Activated CD8-positive, alpha-beta T cell treated with anti-CD3 and anti-CD28 coated beads for 36 hours (primary cell): ENCODE measurements around the gene FOXK2. TPM values are rescaled to one million over a fixed set of nuclear protein-coding genes. Genes with fewer than 3 reads are reported as not detected.

ENCODE experiments used
- ATAC-seq: fragments of 200-7000 bp; cut with Tn5 transposase; one replicate; pipeline ENCODE4 v1.10.0; 2021; ENCODE audit warnings: mild to moderate bottlenecking, moderate library complexity
- CTCF ChIA-PET: fragments of 350-600 bp; sonication (Branson Sonifier 250); formaldehyde crosslinking; loops from one replicate; lab custom pipeline; 2021; ENCODE audit warnings: antibody characterized with exemption; lab: Charles Lee
- POLR2A ChIA-PET: fragments of 350-600 bp; sonication (Branson Sonifier 250); formaldehyde crosslinking; loops from one replicate; lab custom pipeline; 2021; ENCODE audit warnings: antibody characterized with exemption; lab: Charles Lee
- DNase-seq: peaks from one replicate; pipeline ENCODE4 v3.0.0-alpha.2; 2020
- H3K27ac Mint-ChIP-seq: one replicate; pipeline ENCODE4 v1.8.0; 2021; ENCODE audit warnings: mild to moderate bottlenecking, mixed read lengths
- H3K27me3 Mint-ChIP-seq: one replicate; pipeline ENCODE4 v1.8.0; 2021; ENCODE audit warnings: mixed read lengths
- H3K36me3 Mint-ChIP-seq: one replicate; pipeline ENCODE4 v1.8.0; 2021; ENCODE audit warnings: low read depth, mixed read lengths
- H3K4me1 Mint-ChIP-seq: one replicate; pipeline ENCODE4 v1.8.0; 2021; ENCODE audit warnings: low read depth, mixed read lengths
- H3K4me3 Mint-ChIP-seq: one replicate; pipeline ENCODE4 v1.8.0; 2021; ENCODE audit warnings: mild to moderate bottlenecking, moderate library complexity, mixed read lengths
- H3K9me3 Mint-ChIP-seq: one replicate; pipeline ENCODE4 v1.8.0; 2021; ENCODE audit warnings: mixed read lengths
- intact Hi-C: fragments of 100-400 bp; cut with micrococcal nuclease; formaldehyde crosslinking; loops from one replicate; pipeline ENCODE4 v1.10.0; 2022
- total RNA-seq, 2 experiments: library from RNA; stranded (reverse); gene quantifications; one replicate each; pipeline ENCODE4 v1.2.3, GENCODE V29; 2021
- TF ChIP-seq, protein P1 (sequence below): fragments of 200-600 bp; IDR thresholded peaks from one replicate; pipeline ENCODE4 v1.8.0; 2022; ENCODE audit warnings: antibody characterized with exemption, mild to moderate bottlenecking

Gene FOXK2
- total RNA-seq, 2 experiments from 2014 or later: 55.6 to 59.5 TPM

DNA sequence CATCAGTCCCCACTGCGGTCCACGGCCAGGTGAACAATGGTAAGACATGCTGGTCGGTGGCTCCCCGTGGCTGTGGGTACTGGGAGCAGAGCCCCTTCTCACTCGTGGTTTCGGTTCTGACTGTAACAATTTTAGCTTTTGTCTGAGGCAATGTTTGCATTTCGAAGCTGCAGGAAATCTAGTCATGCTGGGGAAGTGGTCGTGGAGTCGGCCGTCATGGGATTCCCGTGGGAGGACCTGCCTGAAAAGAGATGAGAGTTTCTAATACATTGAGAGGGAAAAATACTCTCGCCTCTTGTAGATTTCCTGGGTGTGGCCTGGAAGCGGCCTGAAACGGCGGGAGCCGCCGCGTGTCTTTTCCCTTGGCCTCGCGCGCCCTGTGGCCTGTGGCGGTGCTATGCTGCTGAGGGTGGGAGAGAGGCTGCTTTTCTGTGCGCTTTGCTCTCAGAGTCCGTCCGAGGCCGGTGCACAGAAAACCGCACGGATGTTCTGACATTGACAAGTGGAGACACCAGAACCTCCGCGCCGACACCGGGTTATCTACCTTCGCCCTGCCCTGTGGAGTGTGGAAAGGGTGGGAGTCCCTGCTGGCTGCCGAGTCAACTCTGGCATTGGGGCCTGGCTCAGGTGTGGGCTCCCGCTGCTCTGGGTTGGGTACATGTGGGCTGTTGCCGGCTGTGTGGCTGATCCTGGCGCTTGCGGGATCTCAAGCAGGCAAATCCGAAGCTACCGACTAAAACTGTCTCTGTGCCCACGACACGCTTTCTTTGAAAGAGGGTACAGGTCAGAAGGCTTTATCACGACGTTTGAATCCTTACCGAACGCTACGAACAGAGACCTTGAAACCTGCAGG, 67.9 kb downstream of the FOXK2 start:
- CTCF ChIA-PET: no interaction called here
- TF ChIP-seq, protein P1, sequence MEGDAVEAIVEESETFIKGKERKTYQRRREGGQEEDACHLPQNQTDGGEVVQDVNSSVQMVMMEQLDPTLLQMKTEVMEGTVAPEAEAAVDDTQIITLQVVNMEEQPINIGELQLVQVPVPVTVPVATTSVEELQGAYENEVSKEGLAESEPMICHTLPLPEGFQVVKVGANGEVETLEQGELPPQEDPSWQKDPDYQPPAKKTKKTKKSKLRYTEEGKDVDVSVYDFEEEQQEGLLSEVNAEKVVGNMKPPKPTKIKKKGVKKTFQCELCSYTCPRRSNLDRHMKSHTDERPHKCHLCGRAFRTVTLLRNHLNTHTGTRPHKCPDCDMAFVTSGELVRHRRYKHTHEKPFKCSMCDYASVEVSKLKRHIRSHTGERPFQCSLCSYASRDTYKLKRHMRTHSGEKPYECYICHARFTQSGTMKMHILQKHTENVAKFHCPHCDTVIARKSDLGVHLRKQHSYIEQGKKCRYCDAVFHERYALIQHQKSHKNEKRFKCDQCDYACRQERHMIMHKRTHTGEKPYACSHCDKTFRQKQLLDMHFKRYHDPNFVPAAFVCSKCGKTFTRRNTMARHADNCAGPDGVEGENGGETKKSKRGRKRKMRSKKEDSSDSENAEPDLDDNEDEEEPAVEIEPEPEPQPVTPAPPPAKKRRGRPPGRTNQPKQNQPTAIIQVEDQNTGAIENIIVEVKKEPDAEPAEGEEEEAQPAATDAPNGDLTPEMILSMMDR: no peak
- no peaks in the 10 kb centered on the region for H3K9me3 Mint-ChIP-seq
- H3K27me3 Mint-ChIP-seq: no peaks in the 10 kb centered on the region
- peak overlapping the region; percentile 46 for H3K27ac Mint-ChIP-seq
- peaks cover 31% of the 10 kb centered on the region for H3K4me1 Mint-ChIP-seq
- ATAC-seq (no peak), DNase-seq (no peak)
- POLR2A ChIA-PET: no interaction called here
- intact Hi-C loops: no loop called here
- H3K36me3 Mint-ChIP-seq: peaks cover 31% of the 10 kb centered on the region
- no peak overlapping the region for H3K4me3 Mint-ChIP-seq

DNA sequence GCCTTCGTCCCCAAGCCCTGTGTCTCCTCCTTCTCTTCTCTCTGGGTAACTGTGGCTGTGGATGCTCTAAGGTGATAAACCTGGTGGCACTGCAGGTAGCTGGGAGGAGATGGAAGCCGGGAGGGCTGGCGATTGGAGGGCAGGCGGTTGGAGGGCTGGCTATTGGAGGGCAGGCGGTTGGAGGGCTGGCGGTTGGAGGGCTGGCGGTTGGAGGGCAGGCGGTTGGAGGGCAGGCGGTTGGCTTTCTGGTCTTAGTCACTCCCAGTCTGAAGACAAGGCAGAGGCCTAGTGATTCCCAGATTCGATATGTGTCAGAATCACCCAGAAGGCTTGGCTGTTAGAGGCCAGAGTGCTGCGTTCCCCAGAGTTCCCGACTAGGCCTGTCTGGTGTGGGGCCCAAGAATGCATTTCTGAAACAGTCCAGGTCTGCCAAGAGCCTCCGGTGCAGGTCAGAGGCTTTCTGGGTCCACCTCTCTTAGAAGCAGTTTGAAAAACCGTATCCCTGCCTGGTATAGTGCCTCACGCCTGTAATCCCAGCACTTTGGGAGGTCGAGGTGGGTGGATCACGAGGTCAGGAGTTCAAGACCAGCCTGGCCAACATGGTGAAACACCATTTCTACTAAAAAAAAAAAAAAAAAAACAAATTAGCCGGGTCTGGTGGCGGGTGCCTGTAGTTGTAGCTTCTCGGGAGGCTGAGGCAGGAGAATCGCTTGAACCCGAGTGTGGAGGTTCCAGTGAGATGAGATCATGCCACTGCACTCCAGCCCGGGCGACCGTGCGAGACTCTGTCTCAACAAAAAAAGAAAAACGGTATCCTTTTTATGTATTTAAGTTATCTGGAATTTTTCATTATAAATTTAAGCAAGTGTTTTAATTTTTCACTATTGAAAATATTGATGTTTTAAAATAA, 69.0 kb downstream of the FOXK2 start:
- Mint-ChIP-seq H3K4me3 (no peak overlapping the region), H3K9me3 (no peaks in the 10 kb centered on the region), H3K27ac (peak overlapping the region; percentile 46), H3K4me1 (peaks cover 42% of the 10 kb centered on the region), H3K36me3 (peaks cover 33% of the 10 kb centered on the region), H3K27me3 (no peaks in the 10 kb centered on the region)
- POLR2A ChIA-PET: interaction anchor here (0.6 kb wide), 1 partner anchor 382 kb away, joined by 3 read pairs; no protein-coding TSS in a partner anchor
- ATAC-seq (no peak), DNase-seq (no peak)
- CTCF ChIA-PET: no interaction called here
- TF ChIP-seq, protein P1: no peak
- intact Hi-C loops: no loop called here

DNA sequence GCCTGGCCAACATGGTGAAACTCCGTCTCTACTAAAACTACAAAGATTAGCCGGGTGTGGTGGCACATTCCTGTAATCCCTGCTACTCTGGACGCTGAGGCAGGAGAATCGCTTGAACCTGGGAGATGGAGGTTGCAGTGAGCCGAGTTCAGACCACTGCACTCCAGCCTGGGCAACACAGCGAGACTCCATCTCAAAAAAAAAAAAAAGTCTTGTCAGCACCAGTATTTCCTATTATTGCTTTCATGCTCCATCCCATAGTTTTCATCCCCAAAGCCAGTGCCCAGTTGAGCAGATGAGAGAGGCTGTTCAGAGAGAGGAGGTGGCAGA, 70.3 kb downstream of the FOXK2 start:
- intact Hi-C loops: no loop called here
- Mint-ChIP-seq H3K27ac (peak overlapping the region; percentile 46), H3K4me1 (peaks cover 50% of the 10 kb centered on the region), H3K9me3 (no peaks in the 10 kb centered on the region), H3K36me3 (peaks cover 32% of the 10 kb centered on the region), H3K4me3 (no peak overlapping the region), H3K27me3 (no peaks in the 10 kb centered on the region)
- ATAC-seq: no peak
- no peak for DNase-seq
- POLR2A ChIA-PET: no interaction called here
- TF ChIP-seq, protein P1: no peak
- CTCF ChIA-PET: no interaction called here

DNA sequence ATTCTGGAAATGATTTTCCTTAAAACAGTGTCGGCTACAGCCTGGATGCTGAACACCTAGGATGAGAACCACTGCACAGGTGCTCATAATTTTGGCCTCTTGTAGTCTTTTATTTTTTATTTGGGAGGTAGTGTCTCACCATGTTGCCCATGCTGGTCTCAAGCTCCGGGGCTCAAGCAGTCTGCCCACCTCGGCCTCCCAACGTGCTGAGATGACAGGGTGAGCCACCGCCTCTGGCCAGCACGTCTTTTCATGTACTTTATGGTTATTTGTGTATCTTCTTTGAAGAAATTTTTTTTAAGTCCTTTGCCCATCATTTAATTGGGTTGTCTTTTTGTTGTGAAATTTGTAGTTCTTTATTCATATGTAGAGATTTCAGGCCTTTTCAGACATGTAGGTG, 70.7 kb downstream of the FOXK2 start:
- peak overlapping the region; percentile 55 for H3K27ac Mint-ChIP-seq
- no peak for ATAC-seq
- H3K9me3 Mint-ChIP-seq: no peaks in the 10 kb centered on the region
- POLR2A ChIA-PET: no interaction called here
- peaks cover 32% of the 10 kb centered on the region for H3K36me3 Mint-ChIP-seq
- H3K27me3 Mint-ChIP-seq: no peaks in the 10 kb centered on the region
- CTCF ChIA-PET: no interaction called here
- TF ChIP-seq, protein P1: no peak
- no peak overlapping the region for H3K4me3 Mint-ChIP-seq
- peaks cover 50% of the 10 kb centered on the region for H3K4me1 Mint-ChIP-seq
- no peak for DNase-seq
- intact Hi-C loops: no loop called here
